HL-60/S4 treated with retinoic acid at 250 ng/mL for 4 days and 3 days (cell line): ENCODE data around the gene EVC.
"Not testable (repeated sequence)": the region's sequence is repeated elsewhere in the genome, so short reads cannot be mapped to it uniquely, and the experiment has no call there.

Experiments
- in situ Hi-C: fragments of 300-500 bp; cut with MboI; formaldehyde crosslinking; loops from 2 replicates; pipeline ENCODE4 v1.7.0; 2022; ENCODE audit warnings: low sequenced_read_pairs

The EVC gene

DNA sequence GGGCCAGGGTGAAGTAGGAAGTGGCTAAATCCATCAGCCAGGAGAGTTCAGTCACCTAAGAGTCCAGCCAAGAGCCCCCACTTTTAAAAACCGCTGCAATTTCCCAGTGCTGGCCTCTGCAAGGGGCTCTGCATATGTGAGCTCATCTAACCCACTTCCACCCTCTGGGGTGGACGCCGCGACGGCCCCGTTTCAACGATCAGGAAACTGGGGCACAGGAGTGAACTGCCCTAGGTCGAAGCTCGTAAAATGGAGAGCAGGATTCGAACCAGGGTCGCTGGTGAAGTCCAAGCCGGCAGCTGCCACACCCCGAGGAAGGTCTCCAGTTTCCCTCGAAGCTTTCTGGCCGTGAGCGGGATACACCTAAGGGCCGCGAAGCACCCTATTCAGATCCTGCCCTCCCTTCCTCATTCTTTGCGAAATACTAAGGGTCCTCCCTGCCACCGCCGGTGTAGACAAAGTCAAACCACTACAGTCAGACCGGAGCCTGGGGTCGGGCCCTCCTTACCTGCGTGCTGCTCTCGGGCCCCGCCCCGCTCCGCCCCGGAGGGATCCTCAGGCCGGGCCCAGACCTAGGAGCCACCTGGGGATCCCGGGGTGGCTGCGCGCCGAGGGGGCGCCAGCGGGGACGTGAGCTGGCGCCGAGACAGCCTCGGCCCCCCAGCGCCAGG, 3.1 kb upstream of the EVC start:
- in situ Hi-C loops: no loop called here

DNA sequence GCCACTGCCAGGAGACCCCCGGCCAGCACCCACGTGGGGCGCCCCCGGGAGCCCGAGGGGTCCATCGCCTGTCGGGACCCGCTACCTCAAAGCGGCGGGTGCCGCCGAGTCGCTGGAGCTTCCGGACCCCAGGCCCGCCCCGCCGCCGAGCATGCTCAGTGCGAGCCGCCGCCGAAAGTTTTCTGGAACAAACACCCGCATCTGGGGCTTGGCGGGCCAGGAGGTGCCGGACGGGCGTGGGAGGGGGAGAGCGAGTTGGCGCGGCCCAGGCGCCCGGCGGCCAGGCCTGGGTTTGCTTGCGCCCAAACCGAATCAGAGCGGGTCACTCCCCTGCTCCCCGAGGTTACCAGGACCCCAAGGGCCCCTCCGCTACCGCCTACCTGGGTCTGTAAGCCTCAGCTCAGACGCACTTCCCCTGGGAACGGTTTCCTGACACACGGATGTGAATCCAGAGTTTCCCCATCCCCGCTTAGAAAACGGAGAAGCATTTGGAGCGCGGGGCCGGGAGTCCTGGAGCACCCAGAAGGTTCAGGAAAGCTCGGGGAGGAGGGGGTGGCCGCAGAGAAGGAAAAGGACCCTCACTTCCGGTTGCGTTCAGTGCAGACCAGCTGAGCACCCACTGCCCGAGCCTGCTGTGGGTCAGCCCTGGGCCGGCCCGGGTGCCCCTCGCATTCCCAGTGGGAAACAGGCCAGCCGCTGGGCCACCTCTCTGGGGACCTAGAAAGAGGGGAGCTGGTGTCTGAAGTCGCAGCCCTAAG, 2.4 kb upstream of the EVC start, which contains the start of gene EVC2:
EVC2 (minus strand) TSS at position 111 of the 758 bp plus-strand sequence; CDS start at position 65, 46 bp downstream.
- in situ Hi-C loops: no loop called here

DNA sequence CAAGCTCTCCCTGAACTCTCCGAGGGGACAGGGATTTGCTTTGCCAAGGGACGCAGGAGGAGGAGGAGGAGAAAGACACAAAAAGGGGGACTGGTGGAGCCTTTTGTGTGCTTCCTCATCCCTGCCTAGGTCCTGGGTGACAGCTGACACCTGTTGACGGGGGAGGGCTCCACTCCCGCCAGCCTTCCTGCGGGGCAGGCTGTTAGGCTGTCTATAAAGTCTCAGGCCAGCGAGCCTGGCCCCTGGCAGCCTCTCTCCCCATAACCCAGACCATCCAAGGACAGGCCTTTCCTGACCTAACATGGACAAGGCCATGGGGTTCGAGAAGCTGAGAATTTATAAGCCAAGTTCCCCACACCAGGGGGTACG, 1.8 kb upstream of the EVC start:
- in situ Hi-C loops: no loop called here

DNA sequence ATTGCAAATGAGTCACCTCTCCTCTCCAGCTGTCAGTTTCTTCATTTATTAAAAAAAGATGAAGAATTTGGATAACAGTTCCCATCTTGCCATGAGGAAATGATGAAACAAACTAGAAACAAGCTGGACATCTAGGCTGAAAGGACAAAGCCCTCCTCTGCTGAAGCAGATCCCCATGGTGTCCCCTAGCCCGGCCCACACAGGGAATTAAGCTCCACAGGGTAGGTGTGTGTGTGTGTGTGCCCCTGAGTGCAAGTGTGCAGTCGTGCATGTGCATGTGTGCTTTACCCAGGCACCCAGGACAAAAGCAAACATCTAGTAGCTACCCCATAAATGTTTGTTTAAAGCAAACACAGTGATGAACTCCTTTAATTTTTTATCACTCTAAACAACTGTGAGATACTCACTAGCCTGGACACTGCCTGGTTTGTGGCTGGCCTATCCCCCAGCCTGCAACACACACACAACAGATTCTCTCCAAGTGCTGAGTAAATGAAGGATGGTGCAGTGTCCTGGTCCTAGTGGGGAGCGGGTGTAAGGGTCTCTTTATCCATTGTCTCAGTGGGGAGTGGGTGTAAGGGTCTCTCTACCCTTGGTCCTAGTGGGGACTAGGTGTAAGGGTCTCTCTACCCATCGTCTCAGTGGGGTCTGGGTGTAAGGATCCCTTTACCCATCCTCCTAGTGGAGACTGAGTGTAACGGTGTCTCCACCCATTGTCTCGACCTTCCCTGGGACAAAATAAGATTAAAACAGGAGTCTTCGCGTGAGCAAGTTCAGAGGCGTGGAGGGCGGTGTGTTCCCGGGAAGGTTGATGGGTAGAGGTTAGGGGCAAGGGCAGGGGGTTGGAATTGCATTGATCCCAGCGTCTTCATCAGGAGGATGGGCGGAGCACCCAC, 688 bp upstream of the EVC start:
- in situ Hi-C loops: no loop called here

DNA sequence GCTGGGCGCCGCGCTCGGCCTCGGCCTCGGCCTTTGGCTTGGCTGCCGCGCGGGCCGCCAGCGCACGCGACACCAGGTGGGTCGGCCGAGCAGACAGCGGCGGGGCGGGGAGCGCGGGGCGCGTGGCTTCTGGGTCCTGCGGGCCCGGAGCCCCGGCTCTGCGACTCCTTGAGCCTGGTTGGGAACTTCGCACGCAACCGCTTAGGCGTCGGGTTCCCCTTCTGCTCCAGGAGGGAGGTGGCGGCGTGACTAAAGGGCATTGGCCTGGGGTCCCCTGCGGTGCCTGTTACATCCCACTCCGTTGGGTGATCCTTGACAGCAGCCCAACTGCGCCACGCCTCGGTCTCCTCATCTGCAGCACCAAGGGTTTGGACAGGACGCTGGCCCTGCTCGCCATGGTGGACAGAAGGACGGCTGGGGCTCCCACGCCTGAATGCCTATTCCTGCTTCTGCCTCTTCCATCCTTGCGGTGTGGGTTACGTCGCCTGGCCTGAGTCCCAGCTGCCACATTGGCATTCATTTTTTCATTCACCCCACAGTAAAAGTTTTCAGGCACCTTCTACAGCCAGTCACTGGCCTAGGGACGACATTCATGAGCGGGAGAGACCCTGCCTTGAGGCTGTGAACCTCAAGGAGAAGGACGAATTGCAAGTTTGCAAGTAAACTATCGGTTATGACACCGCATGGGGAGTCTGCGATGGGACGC, 631 bp downstream of the EVC start:
- in situ Hi-C loops: no loop called here

DNA sequence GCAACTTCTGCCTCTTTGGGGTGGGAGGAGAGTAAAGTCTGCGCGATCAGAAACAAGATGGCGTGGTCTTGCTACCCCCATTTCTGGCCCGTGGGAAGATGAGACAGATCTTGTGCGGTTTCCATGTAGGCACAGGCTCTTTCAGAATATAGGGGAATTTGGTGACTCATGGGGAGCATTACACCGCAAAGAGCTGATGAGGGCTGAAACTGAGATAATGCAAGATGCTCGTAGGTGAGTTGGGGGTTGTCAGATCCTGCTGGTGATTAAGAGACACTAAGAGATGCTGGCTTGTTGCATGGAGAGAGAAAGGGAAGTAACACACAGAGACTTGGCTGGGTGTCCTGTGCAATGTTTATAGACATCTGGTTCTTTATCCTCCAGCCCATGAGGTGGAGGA, 1.5 kb downstream of the EVC start:
- in situ Hi-C loops: no loop called here

DNA sequence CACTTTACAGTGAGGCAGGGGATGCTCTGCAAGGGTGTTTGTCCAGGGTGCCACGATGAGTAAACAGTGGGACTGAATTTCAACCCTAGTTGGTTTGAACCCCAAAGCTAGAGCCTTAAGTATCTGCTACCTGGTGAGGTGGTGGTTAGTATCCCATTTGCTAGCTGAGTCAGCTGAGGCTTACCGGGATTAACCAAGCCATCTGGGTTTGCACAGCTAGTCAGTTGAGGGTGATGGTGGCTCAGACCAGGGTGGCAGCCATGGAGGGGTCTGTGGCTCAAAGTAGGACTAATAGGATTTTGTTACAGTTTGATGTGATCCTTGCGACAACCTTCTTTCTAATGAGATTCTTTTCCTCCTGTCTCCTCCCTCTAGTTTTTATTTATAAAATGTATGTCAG, 1.9 kb downstream of the EVC start:
- in situ Hi-C loops: no loop called here

DNA sequence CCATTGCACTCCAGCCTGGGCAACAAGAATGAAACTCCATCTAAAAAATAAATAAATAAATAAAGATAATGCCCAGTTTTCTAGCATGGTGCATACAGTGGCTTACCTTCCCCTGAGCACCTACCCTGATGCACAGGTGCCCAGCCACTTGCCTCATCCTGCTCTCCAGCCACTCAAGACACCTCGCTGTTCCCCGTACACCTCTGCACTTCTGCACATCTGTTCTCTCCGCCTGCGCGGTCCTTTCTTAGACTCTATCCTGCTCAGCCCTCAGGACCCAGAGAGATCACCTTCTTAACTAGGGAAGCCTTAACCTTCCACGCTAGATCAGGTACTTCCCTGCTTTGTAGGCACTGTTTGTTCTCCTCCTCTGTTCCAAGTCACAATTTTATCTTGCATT, 2.9 kb downstream of the EVC start:
- in situ Hi-C loops: no loop called here

DNA sequence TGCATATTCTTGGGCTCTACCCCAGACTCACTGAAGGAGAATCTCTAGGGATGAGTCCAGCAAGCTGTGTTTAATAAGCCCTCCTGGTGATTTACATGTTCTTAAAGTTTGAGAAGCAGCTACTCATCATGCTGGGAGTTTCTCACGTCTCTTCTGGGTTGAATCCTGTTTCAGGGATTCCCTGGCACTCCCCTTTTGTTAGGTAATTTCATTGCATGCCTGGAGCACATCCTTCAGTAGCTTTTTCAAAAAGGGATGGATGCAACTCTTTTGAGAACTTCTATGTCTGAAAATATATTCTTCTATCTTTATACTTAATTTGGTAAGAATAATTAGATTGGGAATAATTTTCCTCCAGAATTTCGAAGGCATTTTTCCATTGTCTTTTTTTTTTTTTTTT, 4.4 kb downstream of the EVC start:
- in situ Hi-C loops: no loop called here

DNA sequence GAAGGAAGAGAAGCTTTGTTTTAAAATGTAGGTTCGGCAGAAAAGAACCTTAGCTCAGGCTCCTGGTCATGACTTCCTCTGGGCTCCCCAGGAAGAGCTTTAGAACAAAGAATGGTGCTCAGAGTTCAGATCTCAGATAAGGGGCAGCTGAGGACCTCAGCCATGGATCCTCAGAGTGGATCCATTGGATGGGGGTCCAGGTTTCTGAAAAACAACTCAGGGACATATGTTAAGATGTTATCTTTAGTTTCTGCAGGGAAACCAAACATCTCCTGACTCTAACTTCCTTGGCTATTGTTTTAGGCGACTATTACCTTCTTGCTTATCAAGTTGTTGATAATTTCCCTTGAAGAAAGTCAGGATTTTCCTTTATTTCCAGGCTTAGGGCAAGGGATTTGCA, 5.4 kb downstream of the EVC start:
- in situ Hi-C loops: no loop called here

DNA sequence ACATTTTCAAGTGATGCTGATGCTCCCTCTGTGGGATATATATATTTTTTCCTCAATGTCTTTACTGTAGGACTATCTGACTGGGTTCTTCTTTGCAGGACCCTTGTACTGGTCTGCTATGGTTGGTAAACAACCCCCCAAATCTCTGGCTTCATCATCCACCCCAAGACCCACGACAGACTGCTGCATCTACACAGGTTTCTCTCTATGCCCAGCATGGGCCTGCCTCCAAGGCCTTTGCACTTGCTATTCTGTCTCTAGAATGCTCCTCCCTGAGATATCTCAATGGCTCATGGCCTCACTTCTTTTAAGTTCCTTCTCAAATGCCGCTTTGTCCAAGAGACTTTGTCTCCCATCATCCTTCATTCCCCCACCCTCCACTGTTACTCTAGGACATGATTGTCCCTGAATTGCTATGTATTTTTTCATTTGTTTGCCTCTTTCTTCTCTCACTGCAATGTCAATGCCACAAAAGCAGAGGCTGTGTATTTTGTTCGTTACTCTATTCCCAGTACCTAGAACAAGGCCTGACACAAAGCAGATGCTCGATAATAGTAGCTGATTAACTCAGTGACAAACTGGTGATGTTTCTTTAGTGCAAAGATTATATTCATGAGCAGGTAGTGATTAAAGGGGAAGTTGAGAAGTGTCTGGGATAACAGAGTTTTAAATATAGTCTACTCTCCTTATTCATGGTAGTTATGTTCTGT, 6.6 kb downstream of the EVC start:
- in situ Hi-C loops: no loop called here

DNA sequence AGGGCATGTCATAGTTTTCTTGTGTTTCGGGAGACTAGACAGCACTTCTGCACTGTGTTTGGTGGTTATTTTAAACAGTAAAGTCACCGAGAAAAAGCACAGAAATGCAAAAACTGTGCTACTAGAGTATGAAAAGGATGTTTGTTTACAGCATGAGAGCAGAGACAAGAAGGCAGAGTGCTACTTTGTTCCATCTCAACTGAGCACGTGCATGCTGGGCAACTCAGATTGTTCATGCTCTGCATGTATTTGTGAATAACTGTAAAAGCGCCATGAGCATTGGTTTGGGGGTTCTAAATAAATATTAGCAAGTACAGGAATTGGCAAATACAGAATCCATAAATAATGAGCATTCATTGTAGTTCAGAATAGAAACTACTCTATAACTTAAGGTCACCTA, 7.4 kb downstream of the EVC start:
- in situ Hi-C loops: no loop called here

DNA sequence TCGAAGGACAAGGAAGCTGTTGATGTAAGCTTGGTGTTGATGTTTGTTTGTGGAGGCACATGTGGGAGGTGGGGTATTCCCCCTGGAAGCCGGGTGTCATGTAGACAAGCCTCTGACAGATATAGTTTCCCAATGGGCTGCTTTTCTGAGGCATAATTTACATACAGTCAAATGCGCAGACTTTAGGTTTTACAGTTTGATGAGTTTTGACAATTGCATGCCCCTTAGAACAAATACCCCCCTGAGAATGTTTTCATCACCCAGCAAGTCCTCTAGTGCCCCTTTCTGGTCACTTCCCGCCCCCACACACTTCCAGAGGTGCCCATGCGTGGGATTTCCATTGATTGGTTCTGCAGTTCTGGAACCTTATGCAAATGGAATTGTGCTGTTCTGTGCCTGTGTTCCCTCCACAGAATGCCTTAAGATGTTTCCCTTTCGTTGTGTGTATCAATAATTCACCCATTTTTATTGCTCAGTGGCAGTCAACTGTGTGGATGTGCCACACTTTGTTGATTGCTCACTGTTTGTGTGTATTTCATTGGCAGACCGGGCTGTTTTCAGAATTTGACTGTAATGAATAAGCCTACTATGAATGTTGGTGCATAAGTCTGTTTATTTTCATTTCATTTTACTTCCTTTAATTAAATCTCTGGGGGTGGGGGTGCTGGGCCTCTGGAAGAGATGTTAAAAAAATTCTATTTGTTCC, 8.5 kb downstream of the EVC start:
- in situ Hi-C loops: no loop called here

DNA sequence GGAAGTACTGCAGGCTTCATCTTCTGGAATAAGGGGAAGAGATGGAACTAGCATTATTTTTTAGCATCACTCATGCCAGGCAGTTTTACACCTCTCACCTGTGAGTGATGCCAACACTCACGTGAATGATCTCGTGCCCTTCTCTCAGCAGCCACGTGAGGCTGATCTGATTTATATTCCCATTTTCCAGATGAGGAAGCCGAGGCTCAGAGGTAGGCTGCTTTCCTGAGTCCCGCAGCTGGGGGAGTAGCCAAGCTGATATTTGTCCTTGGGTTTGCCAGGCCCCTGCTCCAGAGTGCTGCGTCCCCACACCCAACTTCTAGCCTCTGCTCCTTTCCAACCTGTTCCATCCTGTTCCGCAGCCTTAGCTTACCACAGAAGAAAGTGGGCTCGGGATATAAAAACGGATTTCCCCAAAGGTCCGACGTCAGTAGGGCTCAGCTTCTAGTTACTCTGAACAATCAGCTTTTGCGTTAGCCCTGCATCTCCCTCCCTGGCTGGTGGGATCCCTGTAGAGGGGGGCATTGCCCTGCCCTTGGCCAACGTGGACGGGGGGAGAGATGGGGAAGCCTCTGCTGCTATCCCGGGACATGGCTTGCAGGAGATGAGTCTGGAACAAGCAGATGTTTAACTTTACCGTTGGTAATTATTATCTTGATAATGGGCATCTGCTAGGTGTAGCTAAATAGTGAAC, 9.3 kb downstream of the EVC start:
- in situ Hi-C loops: no loop called here

DNA sequence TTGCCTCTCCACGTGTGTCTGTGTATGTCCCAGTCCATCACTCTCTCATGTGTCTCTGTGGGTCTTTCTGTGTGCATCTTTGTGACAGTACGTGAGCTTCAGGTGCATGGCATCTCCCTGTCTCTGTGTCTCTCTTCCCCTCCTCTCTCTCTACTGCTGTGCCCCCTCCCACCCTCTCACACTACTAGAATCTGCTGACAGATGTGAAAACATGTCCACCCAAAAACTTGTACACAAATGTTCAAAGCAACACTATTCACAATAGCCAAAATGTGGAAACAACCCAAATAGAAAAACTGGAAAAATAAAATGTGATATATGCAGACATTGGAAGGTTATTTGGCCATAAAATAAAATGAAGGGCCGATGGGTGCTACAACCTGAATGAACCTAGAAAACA, 10.0 kb downstream of the EVC start:
- in situ Hi-C loops: no loop called here

DNA sequence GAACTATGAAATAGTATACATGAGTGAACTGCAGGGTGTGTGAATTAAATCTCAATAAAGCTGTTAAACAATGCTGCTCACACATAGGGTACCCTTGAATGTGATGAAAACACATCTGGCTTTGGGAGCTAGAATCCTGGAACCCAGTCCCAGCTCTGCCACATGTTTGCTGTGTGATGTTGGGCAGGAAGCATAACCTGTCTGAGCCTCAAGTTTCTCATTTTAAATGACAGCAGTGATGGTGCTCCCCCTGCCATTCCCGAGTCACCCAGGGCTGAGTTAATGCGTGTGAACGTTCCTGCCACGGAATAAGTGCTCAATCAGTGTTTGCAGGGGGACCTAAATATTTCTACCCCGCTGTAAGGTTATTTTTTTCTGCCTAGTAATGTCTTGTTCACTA, 10.9 kb downstream of the EVC start:
- in situ Hi-C loops: no loop called here

DNA sequence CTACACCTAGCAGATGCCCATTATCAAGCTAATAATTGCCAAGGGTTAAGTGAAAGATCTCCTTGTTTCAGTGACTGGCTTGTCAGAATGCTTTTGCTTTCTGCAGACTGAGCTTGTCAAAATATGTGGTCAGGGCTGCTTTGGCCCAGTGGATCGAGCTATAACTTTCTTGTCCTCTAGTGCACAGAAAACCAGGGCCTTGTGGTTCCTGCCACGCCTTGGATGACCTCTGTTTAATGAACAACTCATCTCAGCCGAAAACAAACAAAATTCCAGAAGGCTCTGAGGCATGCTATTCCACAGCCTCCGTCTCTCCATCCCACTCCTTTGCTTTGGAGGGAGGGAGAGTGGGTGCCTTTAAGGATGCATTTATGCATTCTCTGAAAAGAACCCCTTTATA, 11.3 kb downstream of the EVC start:
- in situ Hi-C loops: no loop called here

DNA sequence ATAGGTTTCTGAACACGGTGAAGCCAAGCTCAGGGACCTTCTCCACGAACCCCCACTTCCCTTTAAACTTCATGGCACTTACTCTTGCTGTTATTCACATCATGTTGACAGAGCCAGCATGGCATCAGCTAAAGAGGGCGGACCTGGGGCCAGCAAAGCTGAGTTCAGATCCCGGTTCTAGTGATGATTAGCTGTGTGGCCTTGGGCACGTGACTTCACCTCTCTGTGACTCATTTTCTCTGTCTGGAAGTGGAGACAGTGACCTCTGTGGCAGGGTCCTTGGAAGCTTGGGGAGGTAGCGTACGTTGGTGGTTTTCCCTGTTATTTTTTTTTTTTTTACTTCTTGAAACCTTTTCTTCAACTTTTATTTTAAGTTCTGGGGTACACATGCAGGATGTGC, 13.4 kb downstream of the EVC start:
- in situ Hi-C loops: no loop called here

DNA sequence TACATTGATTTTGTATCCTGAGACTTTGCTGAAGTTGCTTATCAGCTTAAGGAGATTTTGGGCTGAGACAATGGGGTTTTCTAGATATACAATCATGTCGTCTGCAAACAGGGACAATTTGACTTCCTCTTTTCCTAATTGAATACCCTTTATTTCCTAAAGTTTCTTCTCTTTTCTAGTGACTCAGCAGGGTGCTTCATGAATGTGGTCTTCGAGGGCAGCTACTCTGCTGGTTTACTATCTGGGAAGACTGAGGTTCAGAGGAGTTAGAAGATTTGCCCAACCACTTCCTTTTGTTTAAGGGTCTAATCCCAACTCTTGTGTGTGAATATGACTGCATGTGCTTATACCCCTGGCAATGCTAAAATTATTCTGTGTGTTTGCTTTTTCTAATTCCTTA, 17.4 kb downstream of the EVC start:
- in situ Hi-C loops: not testable (repeated sequence)
